ENCODE data around the gene NPAP1. TPM values are rescaled to one million over a fixed set of nuclear protein-coding genes. Genes with fewer than 3 reads are reported as not detected.
"Not testable (repeated sequence)": the region's sequence is repeated elsewhere in the genome, so short reads cannot be mapped to it uniquely, and the experiment has no call there.

NPAP1 gene
- total and polyA plus RNA-seq, 2 of the 8 experiments (the other 6 are each of a cell fraction or from before 2014, with no cell fraction given), result 0.07 to 0.08 TPM

- WGBS, 2 experiments (ENCODE audit: extremely low coverage in 1 of 2, insufficient coverage in 1 of 2, insufficient read length in 1 of 2, insufficient replicate concordance in 2 of 2, low coverage in 1 of 2, low lambda C conversion rate in 2 of 2, missing lambda C conversion rate in 1 of 2), result 91% methylated on average over 10 of the region's 11 CpGs; no CpG with 5 or more reads in 1 of the 2 experiments
- CTCF ChIA-PET (ENCODE audit: partially characterized antibody); H4K5ac ChIP-seq (ENCODE audit: insufficient read length, low read depth, low read length); H3K23ac ChIP-seq (ENCODE audit: insufficient read length); H2BK5ac ChIP-seq (ENCODE audit: low read depth, low read length); H2BK12ac ChIP-seq (ENCODE audit: low read depth, low read length); H3K9ac ChIP-seq (replicated peaks in 1 of 4; ENCODE audit: extremely low read depth in 1 of 4, low read depth in 3 of 4, low read length in 3 of 4); H3K18ac ChIP-seq (ENCODE audit: extremely low read depth, low read length); H3K79me2 ChIP-seq (ENCODE audit: control insufficient read depth in 1 of 2, insufficient read depth in 2 of 2, low read length in 2 of 2); H4K91ac ChIP-seq (replicated peaks; ENCODE audit: insufficient read length, low read length); H3K36me3 ChIP-seq (ENCODE audit: control insufficient read depth in 2 of 4, insufficient read depth in 4 of 4, low read length in 3 of 4); H2AFZ ChIP-seq (ENCODE audit: low read length); H3K4me1 ChIP-seq (replicated peaks in 1 of 4; ENCODE audit: control insufficient read depth in 3 of 4, insufficient read depth in 4 of 4, low read length in 3 of 4); H2AK5ac ChIP-seq (ENCODE audit: low read depth, low read length); H3K4me2 ChIP-seq (ENCODE audit: insufficient read depth in 1 of 2, low read depth in 2 of 2, low read length in 2 of 2); H2BK120ac ChIP-seq (replicated peaks; ENCODE audit: low read depth, low read length); H2BK20ac ChIP-seq (ENCODE audit: low read length); H3K27me3 ChIP-seq (replicated peaks in 1 of 4; ENCODE audit: control insufficient read depth in 3 of 4, extremely low read depth in 1 of 4, insufficient read depth in 3 of 4, low read length in 3 of 4); H4K20me1 ChIP-seq (replicated peaks in 1 of 2; ENCODE audit: control insufficient read depth in 1 of 2, insufficient read depth in 2 of 2, low read length in 2 of 2); FAIRE-seq; H3K4ac ChIP-seq (replicated peaks; ENCODE audit: insufficient read length, low read depth, low read length); POLR2A ChIA-PET (ENCODE audit: partially characterized antibody); H3K56ac ChIP-seq (replicated peaks; ENCODE audit: insufficient read length, low read depth, low read length); H3K23me2 ChIP-seq (ENCODE audit: low read depth, low read length); DNase-seq (ENCODE audit: low read depth in 1 of 2, low spot score in 2 of 2); H4K8ac ChIP-seq (ENCODE audit: extremely low read depth, insufficient read depth, low read length); H3K4me3 ChIP-seq (ENCODE audit: extremely low read depth in 1 of 4, insufficient read depth in 2 of 4, low read depth in 3 of 4, low read length in 4 of 4); H3K27ac ChIP-seq (ENCODE audit: low read depth, low read length); H2BK15ac ChIP-seq (ENCODE audit: low read length); H3K79me1 ChIP-seq (ENCODE audit: low read depth, low read length); H3K14ac ChIP-seq (ENCODE audit: insufficient read length): not testable (repeated sequence)
- peaks cover 24 to 29% of the 10 kb centered on the region in 2 experiments for H3K9me3 ChIP-seq (ENCODE audit: insufficient read depth in 2 of 2, low read depth in 1 of 2, low read length in 1 of 2)
Measured at GRCh38 chr15:24639412-24639811, 36.2 kb upstream of the NPAP1 start.
